Measurements from ENCODE around the gene ELMO3.

ELMO3 gene

DNA sequence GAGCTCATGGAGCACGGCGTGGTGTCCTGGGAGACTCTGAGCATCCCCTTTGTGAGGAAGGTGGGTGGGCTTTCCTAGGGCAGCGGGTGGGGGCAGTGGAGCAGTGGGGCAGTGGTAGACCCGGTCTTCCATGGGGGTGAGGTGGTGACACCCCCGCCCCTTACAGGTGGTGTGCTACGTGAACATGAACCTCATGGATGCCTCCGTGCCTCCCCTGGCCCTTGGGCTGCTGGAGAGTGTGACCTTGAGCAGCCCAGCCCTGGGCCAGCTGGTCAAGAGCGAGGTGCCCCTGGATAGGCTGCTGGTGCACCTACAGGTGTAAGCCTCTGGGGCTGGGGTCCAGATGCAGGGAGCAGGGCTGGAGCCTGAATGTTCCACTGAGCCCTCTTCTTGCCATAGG, 1.6 kb downstream of the ELMO3 start:
- no peak for DNase-seq

DNA sequence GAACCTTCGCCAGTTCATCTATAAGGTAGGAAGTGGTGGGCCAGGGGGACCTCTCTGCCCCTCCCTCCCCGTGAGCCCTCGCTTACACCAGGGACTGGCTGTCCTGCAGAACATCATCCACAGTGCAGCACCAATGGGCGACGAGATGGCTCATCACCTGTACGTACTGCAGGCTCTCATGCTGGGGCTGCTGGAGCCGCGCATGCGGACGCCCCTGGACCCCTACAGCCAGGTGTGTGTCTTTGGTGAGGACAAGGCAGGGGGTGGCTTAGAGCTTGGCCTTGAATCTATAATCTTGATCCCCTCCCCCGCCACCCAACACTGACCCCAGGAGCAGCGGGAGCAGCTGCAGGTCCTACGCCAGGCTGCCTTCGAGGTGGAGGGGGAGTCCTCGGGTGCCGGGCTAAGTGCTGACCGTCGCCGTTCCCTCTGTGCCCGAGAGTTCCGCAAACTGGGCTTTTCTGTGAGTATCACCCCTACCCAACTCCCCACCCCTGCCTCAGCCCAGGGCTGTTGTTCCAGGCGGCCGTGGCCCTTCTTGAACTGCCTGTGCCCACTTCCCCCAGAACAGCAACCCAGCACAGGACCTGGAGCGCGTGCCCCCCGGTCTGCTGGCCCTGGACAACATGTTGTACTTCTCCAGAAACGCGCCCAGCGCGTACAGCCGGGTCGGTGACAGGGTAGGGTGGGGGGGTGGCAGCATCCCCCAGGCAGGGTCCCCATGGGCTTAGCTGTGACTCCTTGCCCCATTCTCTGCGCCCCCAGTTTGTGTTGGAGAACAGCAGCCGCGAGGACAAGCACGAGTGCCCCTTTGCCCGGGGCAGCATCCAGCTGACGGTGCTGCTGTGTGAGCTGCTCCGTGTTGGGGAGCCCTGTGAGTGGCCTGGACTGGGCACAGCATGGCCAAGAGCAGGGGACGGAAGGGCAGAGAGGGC, 2.7 kb downstream of the ELMO3 start:
- no peak for DNase-seq

DNA sequence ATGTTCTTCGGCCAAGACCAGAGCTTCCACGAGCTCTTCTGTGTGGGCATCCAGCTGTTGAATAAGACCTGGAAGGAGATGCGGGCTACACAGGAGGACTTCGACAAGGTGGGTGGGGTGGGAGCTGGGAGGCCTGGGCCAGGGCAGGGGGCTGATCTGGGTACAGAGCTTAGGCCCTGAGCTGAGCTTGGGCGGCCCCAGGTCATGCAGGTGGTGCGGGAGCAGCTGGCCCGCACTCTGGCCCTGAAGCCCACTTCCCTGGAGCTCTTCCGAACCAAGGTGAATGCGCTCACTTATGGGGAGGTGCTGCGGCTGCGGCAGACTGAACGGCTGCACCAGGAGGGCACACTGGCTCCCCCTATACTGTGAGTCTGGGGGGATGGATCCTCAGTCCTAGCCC, 3.5 kb downstream of the ELMO3 start:
- DNase-seq: no peak

- DNase-seq: no peak
These were observed 4.1 kb downstream of the ELMO3 start for GRCh38 chr16:67202956-67203493.

DNA sequence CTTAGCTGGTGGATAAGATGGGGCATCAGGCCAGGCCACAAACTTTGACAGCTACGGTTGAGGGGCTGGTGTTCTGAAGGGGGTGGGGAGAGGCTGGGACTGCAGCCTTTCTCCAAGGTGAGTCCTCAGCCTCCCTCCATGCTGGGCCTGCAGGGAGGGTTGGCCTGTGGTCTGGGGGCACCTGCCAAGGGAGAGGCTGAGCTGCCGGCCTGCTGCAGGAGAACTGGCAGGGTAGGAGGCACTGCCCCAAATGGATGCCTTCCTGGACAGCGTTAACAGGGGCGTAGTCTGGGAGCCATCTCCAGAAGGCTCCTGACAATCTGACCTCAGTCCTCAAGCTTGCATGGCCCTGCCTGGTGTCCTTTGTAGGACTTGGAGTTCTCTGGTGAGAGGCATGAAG, 5.1 kb downstream of the ELMO3 start:
- no peak for DNase-seq

GRCh38 chr16:67206129-67206837, 7.4 kb downstream of the ELMO3 start:
- no peak for DNase-seq

GRCh38 chr16:67206838-67207248, 7.9 kb downstream of the ELMO3 start:
- DNase-seq: no peak

DNA sequence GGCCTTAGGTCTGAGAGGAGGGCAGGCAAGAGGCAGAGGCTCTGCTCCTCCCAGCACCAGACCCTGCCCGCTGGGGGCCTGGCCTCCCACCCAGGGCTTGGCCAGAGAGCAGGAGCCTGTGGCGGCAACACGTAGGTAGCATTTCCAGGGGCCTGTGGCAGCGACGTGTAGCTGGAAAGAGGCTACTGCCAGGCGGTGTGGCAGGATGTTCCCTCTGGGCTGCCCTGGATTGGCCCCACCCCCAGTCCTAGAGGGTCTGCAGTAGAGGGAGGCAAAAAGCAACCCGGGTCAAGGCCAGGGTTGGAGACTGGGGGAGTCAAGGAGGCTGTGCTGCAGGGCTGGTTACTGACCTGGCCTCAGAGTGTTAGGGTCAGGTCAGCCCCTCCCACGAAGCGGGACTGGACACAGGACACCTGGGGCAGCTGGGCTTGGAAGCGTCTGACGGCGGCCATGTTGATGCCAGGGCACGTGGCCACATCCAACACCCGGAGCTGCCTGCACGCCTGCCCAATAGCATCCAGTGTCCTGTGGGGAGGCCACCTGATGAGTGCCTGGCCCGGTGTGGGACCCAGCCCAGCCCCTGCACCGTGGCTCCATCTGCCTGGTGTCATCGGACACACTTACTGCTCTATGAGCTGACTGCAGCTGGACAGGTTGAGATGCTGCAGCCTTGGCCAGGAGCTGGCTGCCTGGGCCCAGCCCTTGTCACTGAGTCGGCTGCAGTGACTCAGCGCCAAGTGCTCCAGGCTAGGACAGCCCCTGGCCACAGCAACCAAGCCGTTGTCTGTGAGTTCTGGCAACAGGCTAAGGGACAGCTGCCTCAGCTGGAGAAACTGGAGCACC, 8.5 kb downstream of the ELMO3 start:
- DNase-seq: no peak

DNA sequence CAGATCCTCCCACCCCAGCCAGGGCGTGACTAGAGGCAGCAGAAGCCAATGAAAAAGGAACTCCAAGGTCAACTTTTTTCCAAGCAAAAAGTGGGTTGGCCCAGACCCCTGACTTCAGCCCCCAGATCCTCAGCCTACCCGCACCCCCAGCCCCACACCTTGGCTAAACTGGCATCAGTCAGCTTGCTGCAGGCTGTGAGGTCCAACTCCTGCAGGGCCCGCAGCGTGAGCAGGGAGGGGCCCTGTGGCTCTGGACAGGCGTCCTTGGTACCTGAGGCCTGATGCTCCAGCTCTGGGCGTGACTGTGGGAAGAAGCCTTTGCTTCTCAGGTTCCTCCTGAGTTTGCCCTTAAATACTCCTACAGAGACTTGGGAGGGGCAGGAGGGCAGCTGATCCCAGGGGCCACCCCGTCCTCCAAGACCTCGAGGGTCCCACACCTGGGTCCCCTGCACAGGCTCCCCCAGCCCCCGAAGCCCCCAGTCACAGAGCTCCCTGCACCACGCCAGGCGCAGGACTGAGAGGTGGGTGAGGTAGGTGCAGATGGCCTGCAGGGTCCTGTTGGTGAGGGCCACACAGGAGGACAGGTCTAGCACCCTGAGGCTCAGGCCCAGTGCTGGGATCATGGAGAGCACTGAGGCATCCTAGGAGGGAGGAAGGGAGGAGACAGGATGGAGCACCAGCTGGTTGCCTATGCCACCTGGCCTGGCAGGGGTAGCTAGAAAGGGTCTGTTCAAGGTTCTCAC, 9.4 kb downstream of the ELMO3 start:
- no peak for DNase-seq

- no peak for DNase-seq
These were observed 10.6 kb downstream of the ELMO3 start for GRCh38 chr16:67209565-67209964.

DNA sequence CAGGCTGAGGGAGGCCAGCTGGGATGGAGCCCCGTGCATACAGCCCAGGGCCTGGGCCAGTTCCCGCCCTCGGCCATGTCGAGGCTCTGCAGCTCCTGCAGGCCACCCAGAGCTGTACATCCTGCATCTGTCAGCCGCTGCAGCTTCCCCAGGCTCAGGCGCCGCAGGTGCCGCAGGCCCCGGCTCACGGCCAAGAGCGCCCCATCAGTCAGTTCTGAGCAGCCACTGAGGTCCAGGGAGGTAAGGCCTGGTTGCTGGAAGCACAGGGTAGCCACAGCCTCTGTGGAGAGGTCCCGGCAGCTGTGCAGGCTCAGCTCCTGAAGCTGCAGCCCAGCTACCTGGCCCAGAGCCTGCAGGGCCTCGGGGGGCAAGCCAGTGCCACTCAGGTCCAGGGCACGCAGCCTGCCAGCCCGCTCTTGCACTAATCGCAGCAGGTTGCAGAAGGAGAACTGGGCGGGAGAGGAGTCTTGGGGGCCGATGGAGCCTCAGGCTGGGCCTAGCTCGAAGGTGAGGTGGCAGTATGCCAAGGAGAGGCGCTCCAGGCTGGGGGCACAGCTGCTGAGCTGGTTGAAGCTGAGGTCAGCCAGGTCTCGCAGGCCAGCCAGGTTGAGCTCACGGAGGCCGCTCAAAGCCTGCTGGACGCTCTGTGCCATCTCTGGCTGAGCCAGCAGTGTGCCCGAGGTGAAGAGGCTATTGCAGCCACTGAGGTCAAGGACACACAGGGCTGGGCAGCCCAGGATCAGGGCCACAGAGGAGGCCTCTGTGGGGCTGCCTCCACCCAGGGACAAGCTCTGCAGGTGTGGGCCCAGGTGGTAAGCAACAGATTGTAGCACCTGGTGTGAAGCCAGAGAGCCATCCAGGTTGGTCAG, 11.4 kb downstream of the ELMO3 start:
- DNase-seq: no peak

GRCh38 chr16:67211674-67212073, 12.7 kb downstream of the ELMO3 start:
- DNase-seq: no peak

- no peak for DNase-seq
These were observed 13.8 kb downstream of the ELMO3 start for GRCh38 chr16:67212766-67213165.

- no peak for DNase-seq
These were observed 14.5 kb downstream of the ELMO3 start for GRCh38 chr16:67213197-67214019.

DNA sequence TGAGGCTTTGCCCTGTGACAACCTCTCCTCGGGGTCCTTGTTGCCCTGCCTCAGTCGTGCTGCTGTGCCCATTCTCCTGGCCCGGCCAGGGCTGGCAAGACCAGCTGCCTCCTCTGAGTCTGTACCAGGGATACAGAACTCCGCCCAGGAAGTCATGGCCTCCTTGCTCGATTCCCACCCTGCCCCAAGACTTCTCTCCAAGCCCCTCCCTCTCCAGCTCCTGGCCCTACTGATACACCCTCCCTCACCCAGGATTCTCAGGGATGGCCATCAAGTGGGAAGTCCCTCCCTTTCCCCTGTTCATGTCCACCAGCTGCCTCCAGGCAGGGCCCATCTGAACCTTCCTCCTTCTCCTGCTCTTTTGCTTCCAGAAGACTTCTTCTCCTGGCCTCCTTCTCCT, 16.8 kb downstream of the ELMO3 start:
- DNase-seq: no peak

DNA sequence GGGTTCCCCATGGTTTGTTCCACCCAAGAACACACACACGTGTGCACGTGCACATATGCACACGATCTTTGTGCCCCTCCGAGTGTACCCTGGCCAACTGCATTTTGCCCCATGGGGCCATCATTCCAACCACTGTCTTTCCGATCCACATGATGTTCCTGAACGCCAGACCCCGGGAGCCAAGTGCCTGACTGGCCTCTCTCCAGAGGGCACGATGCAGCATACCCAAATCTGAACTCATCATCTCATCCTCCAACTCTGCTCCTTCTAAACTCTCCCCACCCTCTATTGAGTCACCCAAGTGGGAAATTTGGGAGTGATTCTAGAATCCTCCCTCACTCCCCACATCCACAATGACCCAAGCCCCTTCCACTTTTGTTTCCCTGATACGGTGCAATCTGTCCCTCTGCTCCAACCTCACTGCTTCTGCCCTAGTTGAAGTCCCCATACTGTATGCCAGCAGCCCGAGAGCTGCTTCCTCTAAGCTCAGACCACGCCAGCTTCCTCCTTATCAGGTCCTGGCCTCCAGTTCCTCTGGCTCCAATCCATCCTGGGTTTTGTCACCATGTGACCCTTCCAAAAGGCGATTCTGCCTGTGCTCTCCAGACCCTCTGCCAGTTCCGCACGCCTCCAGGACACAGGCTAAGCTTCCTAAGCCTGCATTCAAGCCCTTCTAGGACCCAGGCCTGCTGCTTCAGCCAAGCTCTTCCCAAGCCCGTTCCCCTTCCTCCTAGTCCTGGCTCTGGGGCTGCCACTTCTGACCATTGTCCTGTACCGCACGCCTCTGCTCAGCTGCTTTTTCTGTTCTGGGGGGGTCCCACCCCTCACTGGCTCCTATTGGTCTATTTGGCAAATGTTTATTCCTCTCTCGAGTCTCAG, 17.9 kb downstream of the ELMO3 start:
- no peak for DNase-seq

- no peak for DNase-seq
These were observed 25.1 kb downstream of the ELMO3 start for GRCh38 chr16:67223992-67224391.

DNA sequence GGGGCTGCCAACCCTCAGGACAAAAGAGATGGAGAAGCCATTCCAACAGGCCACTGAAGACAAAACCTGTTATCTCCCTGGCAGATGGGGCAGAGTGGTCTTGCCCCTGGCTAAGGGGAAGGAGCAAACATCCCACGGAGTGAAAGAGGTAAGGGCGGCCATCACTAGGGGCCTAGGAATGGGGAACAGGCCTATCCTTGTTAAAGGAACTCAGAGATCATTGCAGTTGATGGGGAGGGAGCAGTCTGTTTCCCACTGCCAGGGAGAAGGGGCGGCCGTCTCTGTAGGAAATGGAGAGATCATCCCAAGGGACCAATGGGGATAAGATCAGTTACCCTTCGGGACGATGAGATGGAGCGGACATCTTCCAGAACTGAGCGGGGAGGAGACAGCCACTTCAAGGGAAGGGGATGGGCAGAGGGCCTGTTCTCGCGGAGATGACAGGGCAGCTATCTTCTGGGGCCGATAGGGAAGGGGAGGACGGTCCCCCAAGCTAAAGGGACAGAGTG, 27.4 kb downstream of the ELMO3 start:
- no peak for DNase-seq

Measured in central memory CD4-positive, alpha-beta T cell (primary cell).